Diencephalon (tissue), 1 donor: ENCODE data around the gene ZNF722. TPM values are rescaled to one million over a fixed set of nuclear protein-coding genes. Genes with fewer than 3 reads are reported as not detected.

Experiments
- small RNA-seq: library from RNA; depleted of rRNA; stranded (forward); fragments of <200 nt; gene quantifications from one replicate; pipeline ENCODE3, GENCODE V24; 2014
- total RNA-seq: library from RNA; depleted of rRNA; stranded (reverse); fragments of >200 nt; gene quantifications from one replicate; pipeline ENCODE4 v1.2.3, GENCODE V29; 2014

Gene ZNF722
- total RNA-seq: not detected

DNA sequence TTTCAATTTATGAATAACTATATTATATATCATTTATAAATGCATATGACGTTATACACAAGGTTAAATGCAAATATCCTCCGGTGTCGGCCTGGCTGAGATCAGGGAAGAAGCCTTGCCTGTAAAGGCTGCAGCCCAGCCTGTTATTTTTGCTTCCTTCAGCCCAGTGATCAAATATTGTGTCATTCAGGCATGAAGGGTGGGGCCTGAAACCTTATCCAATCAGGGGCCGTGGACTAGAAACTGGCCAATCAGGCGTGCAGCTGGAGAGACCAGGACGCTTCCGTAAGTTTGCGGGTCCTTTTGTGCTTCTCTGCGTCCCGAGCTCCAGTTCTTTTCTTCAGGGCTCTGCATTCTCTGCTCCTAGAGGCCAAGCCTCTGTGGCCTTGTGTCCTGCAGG is at the start of gene ZNF722:
Gene ZNF722 (plus strand): TSS at position 301 of the 400 bp plus-strand sequence. CDS start 113 bp downstream, outside the sequence.

GRCh38 chr7:64045301-64046040 is 46.8 kb downstream of the ZNF722 start, which contains the start of gene ZNF727:
Gene ZNF727 (plus strand): TSS chr7:64045434. CDS start chr7:64045622, 188 bp downstream.

Small RNAs within 50 kb of the gene (small RNA-seq; reads per million reads assigned to genes)
- gene AC092634.1: not detected
- gene AC092634.7: not detected
- gene VN1R36P: not detected

Other genes starting within 250 kb of the ZNF722 start
- gene ZNF727, start 46.6 kb downstream of the ZNF722 start, total RNA-seq: 1.6 TPM
- gene ZNF735, start 208.4 kb downstream of the ZNF722 start, total RNA-seq: not detected
- not detected for gene ZNF679, start 229.6 kb downstream of the ZNF722 start, total RNA-seq